ENCODE results near the gene VTI1A. TPM values are rescaled to one million over a fixed set of nuclear protein-coding genes. Genes with fewer than 3 reads are reported as not detected.

The VTI1A gene
- total RNA-seq, 1 donor from 2014 or later: 26.3 TPM

DNA sequence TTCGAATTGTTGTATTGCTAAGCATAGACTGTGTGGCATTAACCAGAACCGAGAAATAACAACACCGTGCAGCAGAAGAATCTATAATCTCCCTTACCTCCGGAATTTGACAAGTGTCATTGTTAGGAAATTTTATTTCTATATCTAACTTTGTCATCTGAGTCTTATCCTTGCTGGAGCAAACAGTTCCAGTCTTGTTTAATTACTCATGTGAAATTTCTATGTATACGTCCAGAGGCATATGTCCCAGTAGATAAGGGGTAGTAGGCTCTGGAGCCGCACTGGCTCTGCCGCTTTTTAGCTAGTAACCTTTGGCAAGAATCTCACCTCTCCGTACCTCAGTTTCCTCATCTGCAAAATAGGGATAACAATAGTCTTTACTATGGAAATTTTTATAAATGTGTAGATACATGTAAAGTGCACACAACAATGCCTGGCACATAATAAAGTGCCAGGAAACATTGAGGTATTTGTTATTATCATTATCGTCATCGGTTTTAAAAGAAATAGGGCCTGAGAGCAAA lies 228.6 kb downstream of the VTI1A start:
- H3K4me1 Mint-ChIP-seq (ENCODE audit: unreplicated experiment): no peaks in the 10 kb centered on the region
- DNase-seq (ENCODE audit: extremely low spot score, unreplicated experiment): no peak
- no peaks in the 10 kb centered on the region for H3K27me3 Mint-ChIP-seq (ENCODE audit: unreplicated experiment)
- H3K4me3 Mint-ChIP-seq (ENCODE audit: unreplicated experiment): no peak overlapping the region
- TF ChIP-seq, protein P1, sequence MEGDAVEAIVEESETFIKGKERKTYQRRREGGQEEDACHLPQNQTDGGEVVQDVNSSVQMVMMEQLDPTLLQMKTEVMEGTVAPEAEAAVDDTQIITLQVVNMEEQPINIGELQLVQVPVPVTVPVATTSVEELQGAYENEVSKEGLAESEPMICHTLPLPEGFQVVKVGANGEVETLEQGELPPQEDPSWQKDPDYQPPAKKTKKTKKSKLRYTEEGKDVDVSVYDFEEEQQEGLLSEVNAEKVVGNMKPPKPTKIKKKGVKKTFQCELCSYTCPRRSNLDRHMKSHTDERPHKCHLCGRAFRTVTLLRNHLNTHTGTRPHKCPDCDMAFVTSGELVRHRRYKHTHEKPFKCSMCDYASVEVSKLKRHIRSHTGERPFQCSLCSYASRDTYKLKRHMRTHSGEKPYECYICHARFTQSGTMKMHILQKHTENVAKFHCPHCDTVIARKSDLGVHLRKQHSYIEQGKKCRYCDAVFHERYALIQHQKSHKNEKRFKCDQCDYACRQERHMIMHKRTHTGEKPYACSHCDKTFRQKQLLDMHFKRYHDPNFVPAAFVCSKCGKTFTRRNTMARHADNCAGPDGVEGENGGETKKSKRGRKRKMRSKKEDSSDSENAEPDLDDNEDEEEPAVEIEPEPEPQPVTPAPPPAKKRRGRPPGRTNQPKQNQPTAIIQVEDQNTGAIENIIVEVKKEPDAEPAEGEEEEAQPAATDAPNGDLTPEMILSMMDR (IDR thresholded peaks at IDR 0.05): no peak
- no peaks in the 10 kb centered on the region for H3K36me3 Mint-ChIP-seq (ENCODE audit: unreplicated experiment)
- no peak overlapping the region for H3K27ac Mint-ChIP-seq (ENCODE audit: unreplicated experiment)
- H3K9me3 Mint-ChIP-seq (ENCODE audit: unreplicated experiment): no peaks in the 10 kb centered on the region

DNA sequence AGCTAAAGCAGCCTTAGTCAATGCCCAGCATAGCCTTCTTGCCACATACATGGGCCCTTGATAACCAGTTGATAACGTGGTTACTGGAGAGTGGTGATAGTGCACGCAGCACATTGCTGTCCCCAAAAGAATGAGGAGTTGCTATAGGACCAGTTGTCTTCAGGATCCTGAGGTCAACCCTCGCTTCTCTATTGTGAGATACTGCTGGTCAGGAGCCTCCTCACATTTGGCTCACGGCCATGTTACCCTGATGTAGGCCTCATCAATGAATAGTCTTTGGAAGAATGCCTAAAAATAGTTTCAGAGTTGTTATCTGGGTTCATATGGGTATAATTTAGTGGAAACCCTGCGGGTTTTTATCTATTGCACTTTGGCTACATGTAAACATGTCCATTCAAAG lies 230.7 kb downstream of the VTI1A start:
- Mint-ChIP-seq H3K27ac (ENCODE audit: unreplicated experiment) (no peak overlapping the region), H3K36me3 (ENCODE audit: unreplicated experiment) (no peaks in the 10 kb centered on the region), H3K27me3 (ENCODE audit: unreplicated experiment) (no peaks in the 10 kb centered on the region), H3K4me1 (ENCODE audit: unreplicated experiment) (no peaks in the 10 kb centered on the region), H3K9me3 (ENCODE audit: unreplicated experiment) (no peaks in the 10 kb centered on the region), H3K4me3 (ENCODE audit: unreplicated experiment) (no peak overlapping the region)
- DNase-seq (ENCODE audit: extremely low spot score, unreplicated experiment): no peak
- TF ChIP-seq, protein P1 (IDR thresholded peaks at IDR 0.05): no peak

DNA sequence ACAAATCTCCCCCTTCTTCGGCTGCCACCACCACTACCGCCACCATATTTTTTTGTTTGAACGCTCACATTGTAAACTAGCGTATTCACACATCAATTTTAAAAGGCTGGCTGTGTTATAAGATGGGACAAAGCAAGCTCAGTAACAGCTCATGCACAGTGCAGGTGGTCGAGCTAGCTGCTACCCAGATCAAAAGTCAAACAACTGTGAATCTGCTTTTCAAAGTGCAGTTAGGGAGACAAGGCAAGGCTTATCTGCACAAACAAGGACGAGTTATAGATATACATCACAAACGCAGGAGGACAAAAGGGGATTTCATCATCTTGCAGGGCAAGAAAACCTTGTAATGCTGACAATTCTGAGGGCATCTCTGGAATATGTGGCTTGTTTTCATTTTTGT lies 231.6 kb downstream of the VTI1A start:
- Mint-ChIP-seq H3K4me1 (ENCODE audit: unreplicated experiment) (no peaks in the 10 kb centered on the region), H3K27ac (ENCODE audit: unreplicated experiment) (no peak overlapping the region), H3K9me3 (ENCODE audit: unreplicated experiment) (no peaks in the 10 kb centered on the region), H3K4me3 (ENCODE audit: unreplicated experiment) (no peak overlapping the region), H3K36me3 (ENCODE audit: unreplicated experiment) (no peaks in the 10 kb centered on the region), H3K27me3 (ENCODE audit: unreplicated experiment) (no peaks in the 10 kb centered on the region)
- TF ChIP-seq, protein P1 (IDR thresholded peaks at IDR 0.05): no peak
- no peak for DNase-seq (ENCODE audit: extremely low spot score, unreplicated experiment)

DNA sequence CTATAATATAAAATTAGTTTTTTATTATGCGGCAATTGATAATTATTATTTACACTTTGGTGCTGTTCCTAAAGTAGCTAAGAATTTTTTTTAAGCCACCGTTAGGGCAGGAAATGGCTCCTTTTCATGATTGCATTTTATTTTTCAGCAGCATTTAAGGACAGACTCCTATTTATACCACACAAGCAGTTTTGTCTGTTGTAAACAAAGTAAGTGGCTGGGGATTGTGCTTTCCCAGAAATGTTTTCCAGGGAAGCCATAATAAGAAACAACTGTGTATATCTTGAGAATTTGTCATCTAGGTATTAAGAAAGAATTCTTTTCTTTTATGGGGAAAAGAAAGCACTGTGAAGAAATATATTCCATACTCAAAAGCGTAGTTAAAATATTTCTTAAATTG lies 232.0 kb downstream of the VTI1A start:
- TF ChIP-seq, protein P1 (IDR thresholded peaks at IDR 0.05): no peak
- H3K4me3 Mint-ChIP-seq (ENCODE audit: unreplicated experiment): no peak overlapping the region
- no peaks in the 10 kb centered on the region for H3K27me3 Mint-ChIP-seq (ENCODE audit: unreplicated experiment)
- H3K4me1 Mint-ChIP-seq (ENCODE audit: unreplicated experiment): no peaks in the 10 kb centered on the region
- H3K9me3 Mint-ChIP-seq (ENCODE audit: unreplicated experiment): no peaks in the 10 kb centered on the region
- DNase-seq (ENCODE audit: extremely low spot score, unreplicated experiment): no peak
- H3K27ac Mint-ChIP-seq (ENCODE audit: unreplicated experiment): no peak overlapping the region
- H3K36me3 Mint-ChIP-seq (ENCODE audit: unreplicated experiment): no peaks in the 10 kb centered on the region

DNA sequence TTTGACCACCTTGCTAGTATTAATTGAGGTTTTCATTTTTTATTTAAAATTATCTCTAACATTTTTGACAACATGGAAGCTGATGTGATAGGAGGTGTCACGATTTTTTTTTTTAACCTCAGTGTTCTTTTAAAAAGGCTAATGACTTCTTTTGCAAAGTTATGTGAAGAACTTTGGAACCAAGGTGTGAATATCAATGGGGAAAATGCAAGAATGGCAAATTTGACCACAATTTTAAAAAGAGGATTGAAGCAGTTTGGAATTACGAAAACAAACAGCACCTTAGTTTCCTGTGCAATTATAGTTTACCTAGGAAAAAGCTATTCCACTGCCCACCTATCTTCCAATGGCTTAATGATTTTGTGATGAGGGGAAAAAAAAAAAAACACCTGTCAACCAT lies 232.4 kb downstream of the VTI1A start:
- H3K36me3 Mint-ChIP-seq (ENCODE audit: unreplicated experiment): no peaks in the 10 kb centered on the region

More for the DNA sequence above, 232.4 kb downstream of the VTI1A start:
- TF ChIP-seq, protein P1 (IDR thresholded peaks at IDR 0.05): no peak
- Mint-ChIP-seq H3K27me3 (ENCODE audit: unreplicated experiment) (no peaks in the 10 kb centered on the region), H3K4me3 (ENCODE audit: unreplicated experiment) (no peak overlapping the region), H3K9me3 (ENCODE audit: unreplicated experiment) (no peaks in the 10 kb centered on the region), H3K4me1 (ENCODE audit: unreplicated experiment) (no peaks in the 10 kb centered on the region), H3K27ac (ENCODE audit: unreplicated experiment) (no peak overlapping the region)
- DNase-seq (ENCODE audit: extremely low spot score, unreplicated experiment): no peak

Data from osteocyte (in vitro differentiated cells).